Rectal smooth muscle tissue (tissue), 1 donor: ENCODE measurements around the gene UPF3B.
A peak's percentile ranks its signal among the peaks of the same experiment; 100 is the strongest.
"Not testable (repeated sequence)": the region's sequence is repeated elsewhere in the genome, so short reads cannot be mapped to it uniquely, and the experiment has no call there.

Source experiments
- H3K27ac ChIP-seq: one replicate; pipeline ENCODE4 v1.7.0; 2013; ENCODE audit warnings: low read depth, low read length, inconsistent platforms
- H3K27me3 ChIP-seq: one replicate; pipeline ENCODE4 v1.7.0; 2013; ENCODE audit warnings: low read length; ENCODE audit not compliant: control insufficient read depth, insufficient read depth
- H3K36me3 ChIP-seq: one replicate; pipeline ENCODE4 v1.7.0; 2013; ENCODE audit warnings: low read length; ENCODE audit not compliant: control insufficient read depth, insufficient read depth
- H3K4me1 ChIP-seq: one replicate; pipeline ENCODE4 v1.7.0; 2013; ENCODE audit warnings: low read length; ENCODE audit not compliant: control insufficient read depth, insufficient read depth
- H3K4me3 ChIP-seq: one replicate; pipeline ENCODE4 v1.7.0; 2013; ENCODE audit warnings: low read length
- H3K9ac ChIP-seq: one replicate; pipeline ENCODE4 v1.7.0; 2013; ENCODE audit warnings: low read length

UPF3B gene

DNA sequence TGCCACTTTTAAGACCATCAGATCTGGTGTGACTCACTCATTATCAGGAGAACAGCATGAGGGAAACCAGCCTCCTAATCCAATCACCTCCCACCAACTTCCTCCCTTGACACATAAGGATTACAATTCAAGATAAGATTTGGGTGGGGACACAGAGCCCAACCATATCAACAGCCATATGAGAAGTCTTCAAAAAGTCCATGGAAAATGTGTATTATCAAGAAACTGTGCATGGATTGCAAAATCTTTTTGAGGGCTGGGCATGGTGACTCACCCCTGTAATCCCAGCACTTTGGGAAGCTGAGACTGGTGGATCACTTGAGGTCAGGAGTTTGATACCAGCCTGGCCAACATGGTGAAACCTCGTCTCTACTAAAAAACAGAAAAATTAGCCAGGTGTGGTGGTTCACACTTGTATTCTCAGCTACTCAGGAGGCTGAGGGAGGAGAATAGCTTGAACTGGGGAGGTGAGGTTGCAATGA lies 43.5 kb downstream of the UPF3B start:
- Histone ChIP-seq H3K36me3 (no peaks in the 10 kb centered on the region), H3K27me3 (no peaks in the 10 kb centered on the region), H3K9ac (no peak overlapping the region), H3K4me3 (no peak overlapping the region), H3K4me1 (no peaks in the 10 kb centered on the region), H3K27ac (no peak overlapping the region)

DNA sequence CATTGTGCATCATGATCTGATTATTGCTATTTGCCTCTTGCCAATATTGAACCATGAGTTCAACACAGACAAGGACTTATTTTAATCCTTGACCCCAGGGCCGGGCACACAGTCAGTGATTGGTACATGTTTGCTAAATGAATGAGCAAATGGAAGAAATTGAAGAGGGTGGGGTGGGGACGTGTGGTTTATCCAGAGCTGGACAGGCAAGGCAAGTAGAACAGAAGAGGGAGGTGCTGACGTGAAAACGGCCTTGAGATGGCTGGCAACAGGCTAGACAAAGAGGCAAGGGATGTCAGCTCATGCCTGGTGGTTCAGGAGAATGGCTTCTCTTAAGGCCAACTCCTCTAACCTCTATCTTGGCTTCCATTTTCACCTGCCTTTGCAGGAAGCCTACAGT lies 44.3 kb downstream of the UPF3B start:
- H3K4me3 ChIP-seq, H3K27me3 ChIP-seq, H3K27ac ChIP-seq, H3K4me1 ChIP-seq, H3K9ac ChIP-seq, H3K36me3 ChIP-seq: not testable (repeated sequence)

DNA sequence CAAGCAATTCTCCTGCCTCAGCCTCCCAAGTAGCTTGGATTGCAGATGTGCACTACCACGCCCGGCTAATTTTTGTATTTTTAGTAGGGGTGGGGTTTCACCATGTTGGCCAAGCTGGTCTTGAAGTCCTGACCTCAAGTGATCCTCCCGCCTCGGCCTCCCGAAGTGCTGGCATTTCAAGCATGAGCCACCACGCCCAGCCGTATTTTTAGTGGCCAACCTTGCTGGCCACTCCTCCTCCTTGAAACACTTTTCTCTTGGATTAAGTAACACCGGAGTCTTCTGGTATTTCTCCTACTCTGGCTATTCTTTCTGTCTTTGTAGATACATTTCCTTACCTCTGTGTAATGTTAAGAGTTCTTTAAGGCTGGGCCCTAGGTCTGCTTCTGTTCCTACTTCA lies 50.2 kb downstream of the UPF3B start:
- Histone ChIP-seq H3K36me3 (no peaks in the 10 kb centered on the region), H3K4me3 (no peak overlapping the region), H3K4me1 (no peaks in the 10 kb centered on the region), H3K27me3 (no peaks in the 10 kb centered on the region), H3K27ac (no peak overlapping the region), H3K9ac (no peak overlapping the region)

DNA sequence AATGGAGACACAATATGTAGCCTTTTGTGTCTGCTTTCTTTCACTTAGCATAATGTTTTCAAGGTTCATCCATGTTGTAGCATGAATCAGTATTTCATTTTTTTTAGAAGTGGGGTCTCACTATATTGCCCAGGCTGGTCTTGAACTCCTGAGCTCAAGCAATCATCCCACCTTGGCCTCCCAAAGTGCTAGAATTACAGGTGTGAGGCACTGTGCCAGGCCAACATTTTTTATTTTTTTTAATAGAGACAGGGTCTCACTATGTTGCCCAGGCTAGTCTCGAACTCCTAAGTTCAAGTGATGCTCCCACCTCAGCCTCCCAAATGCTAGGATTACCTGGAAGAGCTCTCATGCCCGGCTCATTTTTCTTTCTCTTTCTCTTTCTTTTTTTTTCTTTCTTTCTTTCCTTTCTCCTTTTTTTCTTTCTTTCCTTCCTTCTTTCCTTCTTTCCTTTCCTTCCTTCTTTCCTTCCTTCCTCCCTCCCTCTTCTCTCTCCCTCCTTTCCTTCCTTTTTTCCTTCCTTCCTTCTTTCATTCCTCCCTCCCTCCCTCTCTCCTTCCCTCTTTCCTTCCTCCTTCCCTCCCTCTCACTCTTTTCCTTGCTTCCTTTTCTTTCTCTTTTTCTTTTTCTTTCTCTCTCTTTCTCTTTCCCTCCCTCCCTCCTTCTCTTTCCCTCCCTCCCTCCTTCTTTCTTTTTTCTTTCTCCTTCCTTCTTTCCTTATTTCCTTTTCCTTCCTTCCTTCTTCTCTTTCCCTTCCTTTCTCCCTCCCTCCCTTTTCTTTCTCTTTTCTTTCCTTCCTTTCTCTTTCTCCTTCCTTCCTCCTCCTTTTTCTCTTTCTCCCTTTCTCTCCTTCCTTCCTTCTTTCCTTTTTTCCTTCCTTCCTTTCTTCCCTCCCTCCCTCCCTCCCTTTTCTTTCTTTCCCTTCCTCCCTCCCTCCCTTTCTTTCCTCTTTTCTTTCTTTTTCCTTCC lies 51.2 kb downstream of the UPF3B start:
- Histone ChIP-seq H3K9ac (no peak overlapping the region), H3K4me3 (no peak overlapping the region), H3K4me1 (no peaks in the 10 kb centered on the region), H3K27me3 (no peaks in the 10 kb centered on the region), H3K27ac (no peak overlapping the region), H3K36me3 (no peaks in the 10 kb centered on the region)

DNA sequence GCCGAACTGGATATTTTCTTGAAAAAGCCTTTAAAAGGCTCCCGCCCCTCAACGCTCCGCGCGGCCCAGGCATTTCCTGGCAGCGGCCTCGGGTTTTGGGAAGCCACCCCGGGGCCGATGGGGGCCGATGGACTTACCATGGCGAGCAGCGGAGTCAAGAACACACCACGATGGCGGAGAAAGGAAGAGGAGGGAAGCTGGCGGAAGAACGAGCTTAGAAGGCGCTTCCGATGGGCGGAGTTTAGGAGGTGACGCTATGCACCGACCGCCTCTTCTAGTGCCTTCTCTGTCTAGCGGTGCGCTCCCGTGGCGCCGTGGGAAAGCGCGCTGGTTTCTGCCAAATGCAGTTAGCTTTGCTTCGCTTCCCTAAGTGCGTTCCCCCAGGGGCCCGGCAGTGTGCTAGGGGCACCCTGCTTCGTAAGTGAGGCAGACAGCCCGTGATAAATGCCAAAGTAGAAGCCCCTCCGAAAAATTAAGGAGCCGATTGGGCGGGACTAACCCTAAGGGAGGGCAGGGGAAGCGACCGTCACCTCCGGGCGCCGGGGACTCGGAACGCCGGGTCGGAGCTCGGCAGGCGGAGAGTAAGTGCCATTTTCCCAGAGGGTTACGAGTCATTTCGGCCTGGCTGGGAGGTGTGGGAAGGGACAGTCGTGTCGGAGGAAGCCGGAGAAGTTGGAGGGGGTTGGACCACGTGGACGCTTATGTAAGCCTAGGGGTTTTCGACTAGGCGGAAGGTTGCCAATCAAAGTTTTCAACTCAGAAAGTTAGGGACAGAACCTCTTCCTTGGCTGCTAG lies 61.1 kb downstream of the UPF3B start, which contains the start of gene RPL39:
RPL39 (minus strand) TSS at position 194 of the 795 bp plus-strand sequence; CDS start at position 140, 54 bp downstream.
- Histone ChIP-seq H3K4me3 (peak within 1 kb of the TSS; percentile 84), H3K9ac (peak within 1 kb of the TSS; percentile 38), H3K36me3 (no peaks in the 10 kb centered on the region), H3K27me3 (no peaks in the 10 kb centered on the region), H3K4me1 (peaks cover 4% of the 10 kb centered on the region), H3K27ac (peak within 1 kb of the TSS; percentile 89)

DNA sequence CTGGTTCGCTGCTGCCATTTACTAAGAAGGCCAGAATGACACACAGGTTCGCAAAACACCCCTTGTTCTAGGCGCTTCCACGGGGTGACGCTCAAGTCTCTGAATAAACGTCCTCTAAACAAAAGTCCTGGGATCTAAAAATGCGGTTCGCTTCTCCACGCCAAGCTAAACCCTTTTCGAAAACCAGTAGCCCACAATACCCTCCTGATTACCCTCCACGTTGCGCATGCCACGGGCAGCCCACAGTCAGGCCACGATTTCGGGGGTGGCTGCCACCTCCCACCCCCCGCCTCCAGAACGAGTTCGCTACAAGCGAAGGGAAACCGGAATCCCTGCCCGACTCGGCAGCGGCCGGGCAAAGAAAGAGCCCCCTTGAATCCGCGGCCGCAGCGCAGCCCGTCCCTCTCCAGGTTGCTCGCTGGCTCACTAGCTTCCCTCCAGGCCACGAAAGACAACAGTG lies 61.8 kb downstream of the UPF3B start:
- H3K27ac ChIP-seq, result peak overlapping the region; percentile 89
- peaks cover 4% of the 10 kb centered on the region for H3K4me1 ChIP-seq
- H3K4me3 ChIP-seq, result peak overlapping the region; percentile 84
- H3K9ac ChIP-seq, result peak overlapping the region; percentile 38
- no peaks in the 10 kb centered on the region for H3K27me3 ChIP-seq
- H3K36me3 ChIP-seq, result no peaks in the 10 kb centered on the region

DNA sequence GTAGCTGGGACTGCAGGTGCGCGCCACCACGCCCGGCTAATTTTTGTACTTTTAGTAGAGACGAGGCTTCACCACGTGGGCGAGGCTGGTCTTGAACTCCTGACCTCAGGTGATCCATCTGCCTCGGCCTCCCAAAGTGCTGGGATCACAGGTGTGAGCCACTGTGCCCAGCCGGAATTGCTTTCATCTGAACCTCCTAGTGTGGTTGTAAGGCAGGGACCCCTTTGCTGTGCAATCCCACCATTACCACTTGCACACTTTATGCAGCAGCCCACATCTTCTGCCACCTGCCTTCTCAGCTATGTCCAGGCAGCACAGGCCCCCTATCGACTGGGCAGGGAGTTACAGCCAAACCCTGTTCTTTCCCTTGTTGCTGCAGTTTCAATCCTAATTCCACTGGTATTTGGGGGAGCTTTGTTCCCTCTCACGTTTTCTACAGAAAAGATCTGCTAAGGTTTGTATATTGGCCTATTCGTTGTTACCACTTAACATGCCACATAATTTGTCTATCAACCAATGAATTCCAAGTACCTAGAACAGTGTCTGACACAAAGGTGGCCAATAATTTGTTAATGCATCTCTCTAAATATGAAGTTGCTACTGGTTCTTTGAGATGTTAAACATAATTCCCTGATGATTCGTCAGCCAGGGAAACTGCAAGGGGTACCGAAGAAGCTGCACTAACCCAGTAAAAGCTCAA lies 67.9 kb downstream of the UPF3B start:
- no peaks in the 10 kb centered on the region for H3K4me1 ChIP-seq
- no peaks in the 10 kb centered on the region for H3K36me3 ChIP-seq
- no peak overlapping the region for H3K4me3 ChIP-seq
- no peak overlapping the region for H3K27ac ChIP-seq
- H3K9ac ChIP-seq, result no peak overlapping the region
- no peaks in the 10 kb centered on the region for H3K27me3 ChIP-seq
